ENCODE data around the gene KCNJ15.

DNA sequence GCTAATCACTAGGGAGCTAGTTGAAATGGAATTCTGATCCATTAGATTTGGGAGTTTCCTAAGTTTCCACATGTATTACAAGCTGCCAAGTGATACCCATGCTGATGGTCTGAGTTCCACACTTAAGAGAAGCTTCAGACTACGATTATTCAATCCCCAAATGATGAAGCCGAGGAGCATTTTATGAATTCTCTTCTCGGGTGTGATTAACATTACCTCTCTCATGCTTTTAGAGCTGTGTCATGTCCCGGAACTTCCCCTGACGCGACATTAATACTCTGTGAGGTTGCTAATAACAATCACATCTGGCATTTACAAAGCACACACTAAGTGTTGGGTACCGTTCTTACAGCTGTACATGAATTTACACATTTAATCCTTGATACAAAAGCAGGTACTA lies 63.0 kb downstream of the KCNJ15 start:
- TF ChIP-seq POLR2A (IDR thresholded peaks at IDR 0.05; ENCODE audit: low read depth, low read length) = no peak
- TF ChIP-seq POLR2AphosphoS5 (IDR thresholded peaks at IDR 0.05; ENCODE audit: low read depth, low read length) = no peak
- TF ChIP-seq TAF1 (IDR thresholded peaks at IDR 0.05; ENCODE audit: borderline replicate concordance, low read depth, low read length) = no peak
